ENCODE results near the gene SLC13A2. TPM values are rescaled to one million over a fixed set of nuclear protein-coding genes. Genes with fewer than 3 reads are reported as not detected.

Gene SLC13A2
- total RNA-seq, 1 donor from 2014 or later: not detected

DNA sequence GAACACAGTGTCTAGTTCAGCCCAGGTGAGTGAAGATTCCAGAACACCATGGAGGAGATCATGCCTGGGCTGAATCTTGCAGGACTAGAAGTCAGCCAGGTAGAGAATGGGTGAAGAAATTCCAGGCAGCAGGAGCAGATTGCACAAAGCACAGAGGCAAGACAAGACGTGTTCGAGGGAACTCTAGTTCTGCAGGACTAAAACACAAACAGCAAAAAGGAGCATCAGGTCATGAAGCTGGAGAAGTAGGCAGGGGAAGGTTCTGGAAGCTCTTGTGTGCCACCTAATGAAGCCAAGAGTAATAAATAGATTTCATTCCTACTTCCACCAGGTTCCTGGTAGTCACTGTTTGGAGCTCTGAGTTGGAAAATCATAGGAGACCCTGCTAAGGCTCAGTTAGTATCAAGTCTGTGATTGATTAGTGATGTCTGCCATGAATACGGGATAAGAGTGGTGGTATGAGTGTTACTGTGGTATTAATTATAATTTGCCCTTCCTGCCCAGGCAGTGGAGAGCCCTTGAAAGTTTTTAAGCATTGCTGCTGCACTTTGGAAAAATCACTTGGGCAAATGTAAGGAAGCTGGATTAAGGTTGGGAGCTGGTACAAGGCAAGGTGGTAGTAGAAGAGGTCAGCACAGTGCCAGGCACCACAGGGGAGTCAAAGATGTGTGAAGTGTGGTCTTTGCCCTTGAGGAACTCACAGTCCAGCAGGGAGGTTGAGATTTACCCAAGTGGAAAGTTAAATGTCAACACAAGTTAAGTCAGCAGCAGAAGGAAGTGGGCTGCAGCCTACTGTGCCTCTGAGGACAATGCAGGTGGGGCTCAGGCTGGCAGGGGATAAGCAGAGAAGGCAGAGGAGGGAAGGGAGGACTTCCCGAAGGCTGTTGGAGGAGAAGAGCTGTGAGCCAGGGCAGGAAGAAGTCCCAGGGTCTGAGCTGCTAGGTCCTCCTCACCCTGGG lies 19.2 kb downstream of the SLC13A2 start:
- TF ChIP-seq, protein P1, sequence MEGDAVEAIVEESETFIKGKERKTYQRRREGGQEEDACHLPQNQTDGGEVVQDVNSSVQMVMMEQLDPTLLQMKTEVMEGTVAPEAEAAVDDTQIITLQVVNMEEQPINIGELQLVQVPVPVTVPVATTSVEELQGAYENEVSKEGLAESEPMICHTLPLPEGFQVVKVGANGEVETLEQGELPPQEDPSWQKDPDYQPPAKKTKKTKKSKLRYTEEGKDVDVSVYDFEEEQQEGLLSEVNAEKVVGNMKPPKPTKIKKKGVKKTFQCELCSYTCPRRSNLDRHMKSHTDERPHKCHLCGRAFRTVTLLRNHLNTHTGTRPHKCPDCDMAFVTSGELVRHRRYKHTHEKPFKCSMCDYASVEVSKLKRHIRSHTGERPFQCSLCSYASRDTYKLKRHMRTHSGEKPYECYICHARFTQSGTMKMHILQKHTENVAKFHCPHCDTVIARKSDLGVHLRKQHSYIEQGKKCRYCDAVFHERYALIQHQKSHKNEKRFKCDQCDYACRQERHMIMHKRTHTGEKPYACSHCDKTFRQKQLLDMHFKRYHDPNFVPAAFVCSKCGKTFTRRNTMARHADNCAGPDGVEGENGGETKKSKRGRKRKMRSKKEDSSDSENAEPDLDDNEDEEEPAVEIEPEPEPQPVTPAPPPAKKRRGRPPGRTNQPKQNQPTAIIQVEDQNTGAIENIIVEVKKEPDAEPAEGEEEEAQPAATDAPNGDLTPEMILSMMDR (IDR thresholded peaks at IDR 0.05; ENCODE audit: insufficient read depth, low read length, severe bottlenecking): peak; percentile 52
- Histone ChIP-seq H3K36me3 (ENCODE audit: control insufficient read depth, insufficient read depth, low read length) (no peaks in the 10 kb centered on the region), H3K27me3 (ENCODE audit: control insufficient read depth, insufficient read depth, low read length) (no peaks in the 10 kb centered on the region), H3K4me3 (ENCODE audit: low read depth, low read length) (no peak overlapping the region)
- DNase-seq (ENCODE audit: low read depth): peak; percentile 91
- peak; percentile 97 for FAIRE-seq

DNA sequence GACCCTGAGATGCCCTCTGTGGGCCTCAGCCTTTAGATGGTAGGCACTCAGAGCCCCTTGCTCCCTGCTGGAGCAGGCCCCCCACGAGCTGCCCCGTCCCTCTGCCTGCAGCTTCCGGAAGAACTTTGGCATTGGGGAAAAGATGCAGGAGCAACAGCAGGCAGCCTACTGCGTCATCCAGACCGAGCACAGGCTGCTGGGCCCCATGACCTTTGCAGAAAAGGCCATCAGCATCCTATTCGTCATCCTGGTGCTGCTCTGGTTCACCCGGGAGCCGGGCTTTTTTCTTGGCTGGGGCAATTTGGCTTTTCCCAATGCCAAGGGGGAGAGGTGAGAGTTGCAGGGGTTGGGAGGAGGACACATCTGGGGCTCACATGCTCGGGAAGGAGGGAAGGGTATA lies 20.0 kb downstream of the SLC13A2 start:
- Histone ChIP-seq H3K27me3 (ENCODE audit: control insufficient read depth, insufficient read depth, low read length) (no peaks in the 10 kb centered on the region), H3K4me3 (ENCODE audit: low read depth, low read length) (no peak overlapping the region), H3K36me3 (ENCODE audit: control insufficient read depth, insufficient read depth, low read length) (no peaks in the 10 kb centered on the region)
- TF ChIP-seq, protein P1 (IDR thresholded peaks at IDR 0.05; ENCODE audit: insufficient read depth, low read length, severe bottlenecking): no peak
- FAIRE-seq (no peak), DNase-seq (ENCODE audit: low read depth) (no peak)

GRCh38 chr17:28494445-28495188 lies 21.2 kb downstream of the SLC13A2 start:
- TF ChIP-seq, protein P1 (IDR thresholded peaks at IDR 0.05; ENCODE audit: insufficient read depth, low read length, severe bottlenecking): peak; percentile 95

GRCh38 chr17:28495635-28496034 lies 22.2 kb downstream of the SLC13A2 start:
- DNase-seq (ENCODE audit: low read depth) (no peak), FAIRE-seq (no peak)
- H3K27me3 ChIP-seq (ENCODE audit: control insufficient read depth, insufficient read depth, low read length): no peaks in the 10 kb centered on the region
- no peaks in the 10 kb centered on the region for H3K36me3 ChIP-seq (ENCODE audit: control insufficient read depth, insufficient read depth, low read length)
- no peak overlapping the region for H3K4me3 ChIP-seq (ENCODE audit: low read depth, low read length)
- TF ChIP-seq, protein P1 (IDR thresholded peaks at IDR 0.05; ENCODE audit: insufficient read depth, low read length, severe bottlenecking): no peak

More at GRCh38 chr17:28494445-28495188, 21.2 kb downstream of the SLC13A2 start:
- no peaks in the 10 kb centered on the region for H3K27me3 ChIP-seq (ENCODE audit: control insufficient read depth, insufficient read depth, low read length)
- H3K36me3 ChIP-seq (ENCODE audit: control insufficient read depth, insufficient read depth, low read length): no peaks in the 10 kb centered on the region
- no peak overlapping the region for H3K4me3 ChIP-seq (ENCODE audit: low read depth, low read length)
- FAIRE-seq: peak; percentile 52
- peak; percentile 50 for DNase-seq (ENCODE audit: low read depth)

- TF ChIP-seq, protein P1 (IDR thresholded peaks at IDR 0.05; ENCODE audit: insufficient read depth, low read length, severe bottlenecking): no peak
- FAIRE-seq (no peak), DNase-seq (ENCODE audit: low read depth) (peak; percentile 59)
- Histone ChIP-seq H3K4me3 (ENCODE audit: low read depth, low read length) (no peak overlapping the region), H3K36me3 (ENCODE audit: control insufficient read depth, insufficient read depth, low read length) (no peaks in the 10 kb centered on the region), H3K27me3 (ENCODE audit: control insufficient read depth, insufficient read depth, low read length) (no peaks in the 10 kb centered on the region)
These were observed 24.5 kb downstream of the SLC13A2 start for GRCh38 chr17:28497931-28498330.
